Fibroblast of skin of left biceps (primary cell): ENCODE results near the gene KRCC1.
"Not testable (repeated sequence)": the region's sequence is repeated elsewhere in the genome, so short reads cannot be mapped to it uniquely, and the experiment has no call there.

Experiments used
- DNase-seq, 2 experiments: peaks; one replicate each; pipeline ENCODE4 v3.0.0-alpha.2; 2013; ENCODE audit warnings: low read depth in 2 of 2

KRCC1 gene

GRCh38 chr2:88000474-88000873 lies 55.1 kb downstream of the KRCC1 start:
- DNase-seq, result not testable (repeated sequence)

GRCh38 chr2:87996570-87996969 lies 59.0 kb downstream of the KRCC1 start:
- no peak for DNase-seq

GRCh38 chr2:87995756-87996155 lies 59.8 kb downstream of the KRCC1 start:
- no peak for DNase-seq

- not testable (repeated sequence) for DNase-seq
Measured at GRCh38 chr2:87994304-87994850, 61.2 kb downstream of the KRCC1 start.

GRCh38 chr2:87992569-87992968 lies 63.0 kb downstream of the KRCC1 start:
- DNase-seq, result not testable (repeated sequence)

GRCh38 chr2:87987473-87987872 lies 68.1 kb downstream of the KRCC1 start:
- not testable (repeated sequence) for DNase-seq

- not testable (repeated sequence) for DNase-seq
Measured at GRCh38 chr2:87985902-87986301, 69.7 kb downstream of the KRCC1 start.

GRCh38 chr2:87981182-87981581 lies 74.4 kb downstream of the KRCC1 start:
- not testable (repeated sequence) for DNase-seq
